Measurements from ENCODE around the gene SORCS1. TPM values are rescaled to one million over a fixed set of nuclear protein-coding genes. Genes with fewer than 3 reads are reported as not detected.

SORCS1 gene
- polyA plus RNA-seq, 6 donors from 2014 or later, result not detected

DNA sequence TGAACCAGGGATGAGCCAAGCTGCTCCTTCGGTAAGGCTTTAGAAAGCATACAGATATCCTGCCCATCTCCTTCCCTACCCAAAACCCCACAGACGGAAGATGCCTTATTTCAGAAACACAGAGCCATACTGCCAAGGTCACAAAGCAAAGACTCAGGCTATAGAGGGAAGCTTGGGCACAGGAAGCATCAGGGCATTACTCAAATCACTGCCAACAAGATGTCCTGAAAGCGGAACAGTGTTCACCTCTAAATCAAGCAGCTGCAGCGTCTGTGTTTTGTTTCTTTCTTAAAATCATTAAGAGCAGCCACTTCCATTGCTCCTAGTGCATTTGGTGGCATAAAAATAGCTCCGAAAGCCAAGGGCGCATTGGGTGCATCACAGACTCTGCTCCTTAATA lies 307.3 kb downstream of the SORCS1 start:
- H3K9me3 Mint-ChIP-seq, result peaks cover 2 to 9% (median 7%) of the 10 kb centered on the region in 7 donors
- ATAC-seq (ENCODE audit: low read depth in 2 of 2) (no peak), DNase-seq (no peak)
- peaks cover 0 to 7% (median 0%) of the 10 kb centered on the region in 3 donors for H3K27me3 Mint-ChIP-seq
- H3K36me3 Mint-ChIP-seq, result no peaks in the 10 kb centered on the region
- H3K4me1 Mint-ChIP-seq, result no peaks in the 10 kb centered on the region
- H3K4me3 Mint-ChIP-seq, result no peak overlapping the region
- H3K27ac Mint-ChIP-seq, result no peak overlapping the region

DNA sequence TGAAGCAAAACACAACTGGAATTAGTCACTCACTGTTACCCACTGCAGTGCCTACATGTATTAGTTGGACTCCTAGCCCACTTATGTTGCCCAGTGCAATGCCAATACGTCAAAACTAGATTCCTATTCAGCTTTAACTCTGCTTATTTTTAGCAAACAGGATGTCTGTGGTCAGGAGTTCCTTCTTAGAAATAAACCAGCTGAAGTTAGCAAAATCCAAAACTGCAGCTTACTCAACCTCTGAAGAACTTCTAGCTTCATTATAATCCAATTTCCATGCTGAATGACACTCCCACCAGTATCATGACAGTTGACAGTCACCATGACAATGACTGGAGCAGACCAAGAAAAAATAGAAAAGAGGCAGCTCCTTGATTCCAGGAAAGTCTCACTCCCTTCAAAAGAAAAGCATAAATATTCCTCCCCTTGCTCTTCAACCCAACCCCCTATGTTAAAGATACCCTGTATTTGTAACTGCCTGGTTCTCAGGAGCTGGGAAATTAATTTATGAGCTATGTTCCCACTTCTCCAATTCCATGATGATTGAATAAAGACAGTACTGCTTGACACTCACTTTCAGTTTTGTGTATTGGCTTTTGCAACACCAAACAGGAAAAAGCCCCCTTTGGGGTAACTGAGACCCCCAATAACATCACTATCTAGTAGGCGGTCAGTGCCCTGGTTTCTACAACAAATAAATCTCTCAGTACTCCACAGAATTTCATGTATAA lies 327.4 kb downstream of the SORCS1 start:
- no peaks in the 10 kb centered on the region for H3K27me3 Mint-ChIP-seq
- H3K4me1 Mint-ChIP-seq, result peaks cover 4 to 9% (median 5%) of the 10 kb centered on the region in 3 donors
- DNase-seq, result no peak
- no peak overlapping the region for H3K27ac Mint-ChIP-seq
- no peaks in the 10 kb centered on the region for H3K9me3 Mint-ChIP-seq
- no peak for ATAC-seq (ENCODE audit: low read depth in 2 of 2)
- H3K36me3 Mint-ChIP-seq, result no peaks in the 10 kb centered on the region
- no peak overlapping the region for H3K4me3 Mint-ChIP-seq

DNA sequence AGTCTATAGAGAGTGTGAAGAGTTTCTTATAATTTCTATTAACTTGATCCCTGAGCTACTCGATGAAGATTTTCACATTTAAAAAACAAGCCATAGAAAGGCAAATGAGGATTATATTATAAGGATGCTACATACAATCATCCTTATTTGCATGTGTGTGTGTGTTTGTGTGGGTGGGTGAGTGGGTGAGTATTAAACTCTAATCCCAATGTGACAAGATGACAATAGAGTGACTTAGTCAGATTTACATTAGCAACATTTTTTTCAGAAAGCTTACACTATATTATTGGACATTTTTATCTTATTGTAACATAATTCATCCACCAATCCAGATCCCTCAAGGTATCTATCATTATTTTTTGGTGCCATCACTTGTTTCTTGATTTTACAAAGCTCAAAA lies 331.7 kb downstream of the SORCS1 start:
- Mint-ChIP-seq H3K4me1 (peaks cover 4 to 9% (median 5%) of the 10 kb centered on the region in 3 donors), H3K27ac (no peak overlapping the region), H3K9me3 (no peaks in the 10 kb centered on the region), H3K27me3 (no peaks in the 10 kb centered on the region), H3K4me3 (no peak overlapping the region), H3K36me3 (no peaks in the 10 kb centered on the region)
- ATAC-seq (ENCODE audit: low read depth in 2 of 2), result no peak
- DNase-seq, result no peak

DNA sequence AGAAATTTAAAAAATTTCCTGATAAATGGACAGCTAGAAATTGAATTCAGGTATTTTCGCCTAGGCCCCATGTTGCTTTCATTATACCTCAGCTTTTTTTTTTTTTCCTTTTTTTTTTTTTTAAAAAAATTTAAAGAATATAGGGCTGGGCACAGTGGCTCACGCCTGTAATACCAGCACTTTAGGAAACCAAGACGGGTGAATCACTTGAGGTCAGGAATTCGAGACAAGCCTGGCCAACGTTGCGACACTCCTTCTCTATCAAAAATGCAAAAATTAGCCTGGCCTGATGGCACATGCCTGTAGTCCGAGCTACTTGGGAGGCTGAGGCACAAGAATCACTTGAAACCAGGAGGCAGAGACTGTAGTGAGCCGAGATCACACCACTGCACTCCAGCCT lies 334.0 kb downstream of the SORCS1 start:
- H3K36me3 Mint-ChIP-seq, result no peaks in the 10 kb centered on the region
- no peak for DNase-seq
- no peak overlapping the region for H3K4me3 Mint-ChIP-seq
- ATAC-seq (ENCODE audit: low read depth in 2 of 2), result no peak
- H3K4me1 Mint-ChIP-seq, result no peaks in the 10 kb centered on the region
- H3K9me3 Mint-ChIP-seq, result no peaks in the 10 kb centered on the region
- no peak overlapping the region for H3K27ac Mint-ChIP-seq
- H3K27me3 Mint-ChIP-seq, result no peaks in the 10 kb centered on the region

DNA sequence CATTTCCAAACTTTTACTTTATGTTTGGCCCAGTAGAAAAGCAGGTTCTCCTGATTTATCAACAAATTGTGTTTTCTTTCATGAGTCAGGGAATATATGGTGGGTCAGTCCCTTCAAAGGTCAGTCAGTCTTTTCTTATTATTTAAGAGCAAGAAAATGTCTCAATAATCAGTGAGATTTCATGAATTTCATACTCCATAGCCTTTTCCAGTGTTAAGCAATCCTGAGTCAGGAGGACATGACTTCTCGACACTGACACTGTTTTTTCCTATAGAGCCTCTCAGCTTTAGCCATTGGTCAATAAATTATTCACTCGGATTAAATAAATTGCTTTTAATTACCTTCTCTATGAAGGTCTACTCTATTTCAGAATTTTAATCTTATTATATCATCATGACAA lies 334.5 kb downstream of the SORCS1 start:
- ATAC-seq (ENCODE audit: low read depth in 2 of 2), result no peak
- H3K4me3 Mint-ChIP-seq, result no peak overlapping the region
- H3K9me3 Mint-ChIP-seq, result no peaks in the 10 kb centered on the region
- no peaks in the 10 kb centered on the region for H3K36me3 Mint-ChIP-seq
- no peaks in the 10 kb centered on the region for H3K27me3 Mint-ChIP-seq
- no peaks in the 10 kb centered on the region for H3K4me1 Mint-ChIP-seq
- no peak overlapping the region for H3K27ac Mint-ChIP-seq
- DNase-seq, result no peak

DNA sequence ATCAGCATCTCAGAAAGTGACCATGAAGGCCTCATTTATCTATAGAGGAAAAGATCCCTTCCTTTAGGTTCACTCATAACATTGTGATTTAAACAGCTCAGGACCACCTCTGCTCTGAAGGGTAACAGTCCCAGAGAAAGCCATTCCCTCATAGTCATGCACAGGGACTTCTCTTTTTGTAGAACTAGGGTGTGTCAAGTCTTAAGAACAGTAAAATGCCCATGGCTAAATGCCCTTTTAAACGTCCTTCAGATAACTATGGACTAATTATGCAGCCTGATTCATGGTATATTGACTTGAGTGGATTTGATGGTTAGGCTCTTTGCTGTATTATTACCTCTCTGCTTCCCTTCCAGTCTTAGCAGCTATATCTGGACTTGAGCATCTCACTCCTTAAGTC lies 337.8 kb downstream of the SORCS1 start:
- no peak overlapping the region for H3K27ac Mint-ChIP-seq
- H3K4me1 Mint-ChIP-seq, result no peaks in the 10 kb centered on the region
- no peaks in the 10 kb centered on the region for H3K36me3 Mint-ChIP-seq
- DNase-seq, result no peak
- H3K9me3 Mint-ChIP-seq, result no peaks in the 10 kb centered on the region
- ATAC-seq (ENCODE audit: low read depth in 2 of 2), result no peak
- no peak overlapping the region for H3K4me3 Mint-ChIP-seq
- no peaks in the 10 kb centered on the region for H3K27me3 Mint-ChIP-seq

DNA sequence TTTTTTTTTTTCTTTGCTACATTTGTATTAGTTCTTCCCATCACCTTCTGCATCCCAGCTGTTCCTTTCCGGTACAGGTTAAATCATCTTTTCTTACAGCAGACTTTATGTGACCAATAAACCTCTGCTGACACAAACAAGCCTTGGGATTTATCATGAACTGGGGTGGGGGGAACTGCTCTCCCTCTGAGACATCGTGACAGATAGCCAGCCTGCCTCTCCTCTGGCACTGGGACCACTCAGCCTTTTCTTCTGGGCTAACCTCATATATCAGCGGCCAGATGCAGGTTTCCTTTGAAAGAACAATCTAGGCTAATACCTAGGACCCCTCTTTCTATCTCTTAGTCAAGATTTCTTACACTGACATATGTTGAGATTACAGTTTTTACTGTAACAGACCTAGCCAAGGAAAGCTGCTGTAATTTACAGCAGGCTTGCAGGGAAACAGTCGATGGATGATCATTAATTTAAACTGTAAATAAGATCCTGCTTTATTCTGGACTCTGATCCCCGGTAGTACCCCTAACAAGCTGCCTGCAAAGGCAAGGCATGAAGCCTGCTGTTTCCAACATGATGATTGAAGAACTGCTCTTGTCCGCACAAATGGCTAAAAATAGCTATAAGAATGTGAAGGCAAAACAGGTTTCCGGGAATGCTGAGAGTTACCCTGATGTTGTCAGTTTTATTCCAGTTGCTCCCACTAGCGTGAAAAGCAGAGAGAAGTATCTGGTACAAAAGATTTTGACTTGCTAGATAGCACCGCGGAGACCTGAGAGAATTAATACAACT lies 338.7 kb downstream of the SORCS1 start:
- Mint-ChIP-seq H3K27ac (peak overlapping the region in 2 of 6 donors; percentile 4 to 52), H3K9me3 (no peaks in the 10 kb centered on the region), H3K27me3 (no peaks in the 10 kb centered on the region), H3K4me1 (no peaks in the 10 kb centered on the region), H3K36me3 (no peaks in the 10 kb centered on the region), H3K4me3 (no peak overlapping the region)
- DNase-seq (no peak), ATAC-seq (ENCODE audit: low read depth in 2 of 2) (no peak)

DNA sequence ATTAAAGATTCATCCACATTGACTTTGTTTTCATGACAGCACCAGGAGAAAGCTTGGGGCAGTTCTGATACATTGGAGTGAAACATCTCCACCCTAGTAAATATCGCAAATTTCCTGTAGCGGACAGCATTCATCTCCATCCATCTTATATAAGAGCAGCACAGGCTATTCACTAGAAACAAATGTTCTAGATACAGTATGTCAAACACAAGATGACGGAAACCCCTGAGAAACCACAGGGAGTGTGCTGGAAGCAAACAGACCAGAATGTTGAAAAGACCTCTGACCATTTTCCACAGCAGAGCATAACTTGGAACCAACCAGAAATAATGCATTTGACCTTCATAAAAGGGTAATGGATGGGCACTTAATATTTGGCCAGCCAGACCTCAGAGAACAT lies 343.9 kb downstream of the SORCS1 start:
- Mint-ChIP-seq H3K36me3 (no peaks in the 10 kb centered on the region), H3K4me1 (no peaks in the 10 kb centered on the region), H3K27ac (no peak overlapping the region), H3K9me3 (no peaks in the 10 kb centered on the region), H3K27me3 (no peaks in the 10 kb centered on the region), H3K4me3 (no peak overlapping the region)
- DNase-seq, result no peak
- ATAC-seq (ENCODE audit: low read depth in 2 of 2), result no peak

DNA sequence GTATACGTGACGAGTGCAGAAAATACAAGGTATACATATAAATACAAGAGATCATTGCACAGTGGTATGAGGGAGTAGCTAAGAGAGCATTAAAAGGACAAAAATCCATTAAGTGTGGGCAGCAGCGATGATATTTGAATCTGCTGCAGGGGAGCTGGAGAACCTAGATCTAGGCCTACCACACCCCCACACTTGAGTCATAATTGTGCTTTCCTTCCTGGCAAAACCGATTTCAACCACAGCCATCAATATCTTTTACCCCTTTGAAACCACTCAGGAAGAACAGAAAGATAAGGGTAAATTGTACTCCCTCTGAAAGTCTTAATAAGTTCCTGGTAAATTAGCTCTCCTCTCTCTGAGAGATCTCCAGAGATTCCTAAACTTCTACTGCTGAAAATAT lies 345.0 kb downstream of the SORCS1 start:
- Mint-ChIP-seq H3K4me3 (no peak overlapping the region), H3K27me3 (no peaks in the 10 kb centered on the region), H3K4me1 (no peaks in the 10 kb centered on the region), H3K27ac (no peak overlapping the region), H3K9me3 (no peaks in the 10 kb centered on the region), H3K36me3 (no peaks in the 10 kb centered on the region)
- DNase-seq (no peak), ATAC-seq (ENCODE audit: low read depth in 2 of 2) (no peak)

DNA sequence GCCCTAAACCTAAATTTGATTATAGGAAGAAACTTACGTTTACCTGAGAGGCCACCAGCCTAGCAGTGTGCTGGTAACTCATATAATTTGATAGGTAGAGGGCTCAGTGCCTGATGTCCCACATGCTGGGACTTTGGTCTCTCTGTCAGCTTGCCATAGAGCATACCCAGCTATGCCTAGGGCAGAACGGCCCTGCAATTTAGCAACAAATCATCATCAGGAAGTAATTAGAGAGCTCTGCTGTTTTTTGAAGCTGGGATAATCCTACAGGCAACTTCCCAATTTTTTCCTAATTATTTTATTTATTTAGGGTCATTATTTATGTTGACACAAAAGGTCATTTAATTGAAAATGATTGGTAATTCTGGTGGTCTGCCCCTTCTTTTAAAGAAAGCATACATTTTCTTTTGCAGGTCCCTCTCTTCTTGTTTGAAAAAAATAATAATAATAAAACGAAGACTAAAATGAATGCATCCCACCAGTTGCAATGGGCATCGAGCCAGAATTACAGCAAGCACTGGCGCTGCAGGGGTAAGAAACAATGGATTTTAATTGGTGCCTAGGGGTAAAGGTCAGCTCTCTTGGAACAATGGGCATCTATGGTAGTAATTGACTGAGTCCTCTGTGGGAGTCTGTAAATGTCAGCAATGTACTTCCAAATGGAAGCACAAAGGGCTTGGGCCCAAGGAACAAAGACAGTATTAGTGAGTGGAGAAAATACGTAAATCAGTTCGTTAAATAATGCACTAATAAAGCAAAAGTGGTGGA lies 348.0 kb downstream of the SORCS1 start:
- H3K4me3 Mint-ChIP-seq, result no peak overlapping the region
- no peaks in the 10 kb centered on the region for H3K4me1 Mint-ChIP-seq

DNA sequence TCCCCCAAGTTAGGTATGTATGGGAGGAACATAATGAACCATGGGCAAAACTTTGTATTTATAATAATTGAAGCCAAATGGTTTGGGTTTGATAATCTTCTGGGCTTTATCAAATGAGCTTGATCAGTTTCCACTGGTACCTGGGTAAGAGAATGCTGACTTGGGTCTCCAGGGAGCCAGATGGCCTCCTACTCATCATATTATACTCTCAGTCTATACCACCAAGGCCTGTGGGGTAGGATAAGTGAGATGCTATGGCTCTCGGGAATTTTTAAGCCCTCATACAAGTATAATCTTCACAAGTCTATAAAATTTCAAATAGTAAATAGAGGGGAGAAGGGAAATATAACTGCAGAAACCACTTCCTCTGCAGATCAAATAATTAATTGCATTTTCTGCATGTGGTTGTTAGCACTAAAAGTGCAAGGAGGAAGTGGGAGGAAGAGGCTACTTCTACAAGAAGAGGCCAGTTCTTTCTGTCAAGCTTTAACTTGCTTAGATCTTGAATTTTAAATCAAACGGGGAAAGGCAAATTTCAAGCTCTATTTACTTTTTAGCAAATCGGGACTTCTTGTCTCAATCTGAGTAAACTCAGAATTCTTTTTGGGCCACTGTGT lies 349.0 kb downstream of the SORCS1 start:
- no peak overlapping the region for H3K27ac Mint-ChIP-seq
- H3K4me1 Mint-ChIP-seq, result no peaks in the 10 kb centered on the region
- H3K27me3 Mint-ChIP-seq, result no peaks in the 10 kb centered on the region
- H3K9me3 Mint-ChIP-seq, result no peaks in the 10 kb centered on the region
- no peaks in the 10 kb centered on the region for H3K36me3 Mint-ChIP-seq
- DNase-seq, result no peak
- no peak for ATAC-seq (ENCODE audit: low read depth in 2 of 2)
- no peak overlapping the region for H3K4me3 Mint-ChIP-seq

More for the DNA sequence above, 348.0 kb downstream of the SORCS1 start:
- H3K27me3 Mint-ChIP-seq, result no peaks in the 10 kb centered on the region
- no peaks in the 10 kb centered on the region for H3K9me3 Mint-ChIP-seq
- H3K27ac Mint-ChIP-seq, result no peak overlapping the region
- H3K36me3 Mint-ChIP-seq, result no peaks in the 10 kb centered on the region
- ATAC-seq (ENCODE audit: low read depth in 2 of 2) (no peak), DNase-seq (no peak)

DNA sequence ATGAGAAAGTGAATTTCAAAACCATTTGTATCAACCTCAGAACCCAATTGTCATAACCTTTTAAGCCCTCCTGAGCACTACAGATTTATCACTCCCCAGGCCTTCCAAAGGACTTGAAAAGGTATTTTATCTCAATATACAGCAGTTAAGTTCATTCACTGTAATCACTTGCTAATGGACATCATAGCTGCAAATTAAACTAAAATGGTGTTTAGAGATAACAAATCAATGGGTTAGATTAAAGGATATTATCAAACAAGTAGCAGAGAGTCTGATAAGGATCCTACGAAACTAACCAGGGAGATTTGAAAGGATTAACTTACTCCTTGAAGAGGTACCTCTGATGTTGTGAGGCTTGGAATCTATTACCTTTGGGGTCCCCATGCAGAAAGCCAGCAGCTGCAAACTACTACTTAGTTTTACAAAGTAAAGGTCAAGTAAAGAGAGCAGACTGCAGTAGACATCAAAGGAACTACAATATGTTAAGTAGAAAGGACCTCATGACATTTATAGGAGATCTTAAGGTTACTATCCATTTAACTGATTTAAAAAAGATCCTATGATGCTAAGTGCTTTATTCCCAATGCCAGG lies 359.4 kb downstream of the SORCS1 start:
- no peak for DNase-seq
- Mint-ChIP-seq H3K27ac (no peak overlapping the region), H3K27me3 (no peaks in the 10 kb centered on the region), H3K4me1 (no peaks in the 10 kb centered on the region), H3K4me3 (no peak overlapping the region), H3K36me3 (no peaks in the 10 kb centered on the region), H3K9me3 (peaks cover 0 to 6% (median 1%) of the 10 kb centered on the region in 7 donors)
- no peak for ATAC-seq (ENCODE audit: low read depth in 2 of 2)

DNA sequence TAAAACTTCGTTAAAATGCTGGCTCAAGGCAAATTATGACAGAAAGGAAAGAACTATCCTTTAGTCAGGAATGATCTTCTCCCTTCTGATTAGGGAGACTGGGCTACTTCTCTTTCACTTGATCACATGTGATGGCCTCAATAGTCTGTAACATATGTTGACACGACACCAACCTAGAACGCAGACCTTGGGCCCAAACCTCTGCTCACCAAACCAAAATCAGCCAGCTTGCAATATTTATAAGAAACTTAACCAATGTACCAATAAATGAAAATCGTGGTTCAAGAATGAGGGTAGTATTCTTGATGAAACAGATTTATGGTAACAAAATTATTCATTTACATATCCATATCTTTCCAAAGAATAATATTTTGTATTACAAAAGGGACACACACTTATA lies 361.6 kb downstream of the SORCS1 start:
- Mint-ChIP-seq H3K4me3 (no peak overlapping the region), H3K4me1 (no peaks in the 10 kb centered on the region), H3K36me3 (no peaks in the 10 kb centered on the region), H3K9me3 (peaks cover 0 to 14% (median 3%) of the 10 kb centered on the region in 7 donors), H3K27ac (peak overlapping the region in 1 of 6 donors; percentile 72), H3K27me3 (no peaks in the 10 kb centered on the region)
- no peak for ATAC-seq (ENCODE audit: low read depth in 2 of 2)
- DNase-seq, result no peak

Measured in naive B cell (primary cell).